ENCODE results near the gene ATE1. TPM values are rescaled to one million over a fixed set of nuclear protein-coding genes. Genes with fewer than 3 reads are reported as not detected.

Gene ATE1
- total RNA-seq, 1 experiment from 2014 or later: 39.2 TPM

GRCh38 chr10:121853950-121854349 lies 73.9 kb downstream of the ATE1 start:
- ATAC-seq (no peak), DNase-seq (ENCODE audit: low read depth, low spot score) (no peak)
- ChIA-PET POLR2A (no interaction called here), RAD21 (ENCODE audit: low non-redundant PET in 1 of 2, low total read pairs in 2 of 2, uncharacterized antibody in 2 of 2, unreplicated experiment in 2 of 2) (no interaction called here), CTCF (no interaction called here)
- Histone ChIP-seq H2AFZ (ENCODE audit: low read depth, low read length, poor library complexity, severe bottlenecking) (no peak overlapping the region), H3K79me2 (ENCODE audit: insufficient read depth, low read length) (no peaks in the 10 kb centered on the region), H3K4me3 (replicated peaks in 1 of 2; ENCODE audit: low read depth in 1 of 2, low read length in 2 of 2) (no peak overlapping the region), H3K4me1 (ENCODE audit: control insufficient read depth in 1 of 2, insufficient read depth in 2 of 2, low read length in 2 of 2) (no peaks in the 10 kb centered on the region), H3K4me2 (ENCODE audit: low read length) (no peak overlapping the region), H3K9me2 (ENCODE audit: insufficient read depth) (no peaks in the 10 kb centered on the region), H3K9ac (ENCODE audit: low read length) (no peak overlapping the region), H3K36me3 (ENCODE audit: control insufficient read depth in 1 of 2, insufficient read depth in 2 of 2, low read length in 2 of 2) (no peaks in the 10 kb centered on the region), H3K27me3 (ENCODE audit: insufficient read depth, low read length) (no peaks in the 10 kb centered on the region), H4K20me1 (ENCODE audit: insufficient read depth) (no peaks in the 10 kb centered on the region), H3K27ac (ENCODE audit: low read depth, low read length) (no peak overlapping the region), H3K9me3 (ENCODE audit: control insufficient read depth in 1 of 2, insufficient read depth in 1 of 2, low read depth in 1 of 2, low read length in 2 of 2) (peaks cover 0 to 3% of the 10 kb centered on the region in 2 experiments; a peak in 2 of 4 replicates)
- BruUV-seq (replicated peaks): no TSS peak
- TF ChIP-seq JUND (IDR thresholded peaks at IDR 0.05): no peak
- no peak for TF ChIP-seq EGR1 (IDR thresholded peaks at IDR 0.05; ENCODE audit: low read depth)
- TF ChIP-seq EZH2phosphoT487 (IDR thresholded peaks at IDR 0.05; ENCODE audit: borderline replicate concordance): no peak
- TF ChIP-seq SIN3A (IDR thresholded peaks at IDR 0.05; ENCODE audit: low read depth): no peak
- no peak for TF ChIP-seq REST (IDR thresholded peaks at IDR 0.05; ENCODE audit: low read depth)
- no peak for TF ChIP-seq EZH2 (IDR thresholded peaks at IDR 0.05)
- no peak for TF ChIP-seq MAX (IDR thresholded peaks at IDR 0.05)
- no peak for TF ChIP-seq ATF3 (IDR thresholded peaks at IDR 0.05)
- no peak for TF ChIP-seq ZBTB33 (IDR thresholded peaks at IDR 0.05; ENCODE audit: extremely low read depth, insufficient replicate concordance, low read length)
- TF ChIP-seq YY1 (IDR thresholded peaks at IDR 0.05; ENCODE audit: extremely low read depth, insufficient replicate concordance, low read depth, low read length): no peak
- intact Hi-C loops (cut with micrococcal nuclease): no loop called here

Measured in HCT116 (cell line).